DMS79 (cell line): Measurements from ENCODE around the gene DEFB131A.
"Not testable (repeated sequence)": the region's sequence is repeated elsewhere in the genome, so short reads cannot be mapped to it uniquely, and the experiment has no call there.

Experiments used
- DNase-seq: peaks from one replicate; lab custom pipeline; 2025; lab: John Stamatoyannopoulos, UW

DEFB131A gene, protein sequence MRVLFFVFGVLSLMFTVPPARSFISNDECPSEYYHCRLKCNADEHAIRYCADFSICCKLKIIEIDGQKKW

DNA sequence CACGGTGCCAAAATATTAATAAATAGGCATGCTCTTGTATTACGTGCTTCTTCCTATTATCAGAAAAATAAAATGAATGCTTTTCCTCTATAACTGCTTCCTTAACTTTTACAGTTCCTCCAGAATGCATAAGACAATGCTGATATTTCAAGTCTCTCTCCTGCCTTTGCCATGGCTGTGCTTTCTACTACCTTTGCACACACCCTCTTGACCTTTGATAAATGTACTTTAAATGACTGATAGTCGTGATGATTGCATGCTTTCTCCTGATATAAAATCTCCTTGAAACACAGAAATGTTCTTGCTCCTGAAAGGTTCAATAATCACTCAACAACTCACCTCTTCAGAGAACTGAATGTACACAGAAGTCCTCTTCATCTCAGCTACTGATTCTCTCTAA, at the start of gene DEFB131A:
Gene DEFB131A, plus strand, starts transcription at position 301 of the 400 bp plus-strand sequence. CDS start 120 bp downstream, outside the sequence.
- not testable (repeated sequence) for DNase-seq

DNA sequence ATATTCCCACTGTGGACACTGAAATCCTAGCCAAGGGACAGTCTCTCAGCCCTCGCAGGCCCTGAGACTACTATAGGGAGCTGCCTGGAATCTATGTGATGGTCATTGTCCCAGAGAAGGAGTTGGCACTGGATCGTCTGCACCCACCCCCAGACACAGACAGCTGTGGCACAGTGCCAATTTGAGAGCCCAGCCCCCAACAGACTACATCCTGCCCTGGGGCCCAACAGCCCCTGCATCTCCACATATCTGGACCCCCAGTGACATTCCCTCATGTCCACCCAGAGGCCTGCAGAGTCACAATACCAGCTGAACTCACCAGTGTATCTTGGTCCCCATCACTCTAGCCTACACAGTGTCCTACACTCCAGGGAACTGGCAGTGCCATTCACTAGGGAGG, 38.4 kb upstream of the DEFB131A start:
- not testable (repeated sequence) for DNase-seq

DNA sequence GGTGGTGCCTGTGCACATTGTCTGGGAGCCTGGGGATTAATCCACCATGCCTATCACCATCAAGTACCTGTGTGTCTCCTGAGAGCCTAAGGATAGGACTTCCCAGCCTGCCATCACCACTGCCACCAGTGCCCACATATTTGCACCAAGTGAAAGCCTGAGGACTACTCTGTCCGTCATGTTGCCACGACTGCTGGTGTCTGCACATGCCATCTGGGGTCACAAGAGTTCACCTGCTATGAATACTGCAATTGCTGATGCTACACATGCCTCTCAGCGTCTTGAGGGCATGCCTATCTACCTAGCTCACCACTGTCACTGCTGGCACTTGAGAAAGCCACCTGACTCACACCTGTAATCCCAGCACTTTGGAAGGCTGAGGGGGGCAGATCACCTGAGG, 37.7 kb upstream of the DEFB131A start:
- DNase-seq: not testable (repeated sequence)

DNA sequence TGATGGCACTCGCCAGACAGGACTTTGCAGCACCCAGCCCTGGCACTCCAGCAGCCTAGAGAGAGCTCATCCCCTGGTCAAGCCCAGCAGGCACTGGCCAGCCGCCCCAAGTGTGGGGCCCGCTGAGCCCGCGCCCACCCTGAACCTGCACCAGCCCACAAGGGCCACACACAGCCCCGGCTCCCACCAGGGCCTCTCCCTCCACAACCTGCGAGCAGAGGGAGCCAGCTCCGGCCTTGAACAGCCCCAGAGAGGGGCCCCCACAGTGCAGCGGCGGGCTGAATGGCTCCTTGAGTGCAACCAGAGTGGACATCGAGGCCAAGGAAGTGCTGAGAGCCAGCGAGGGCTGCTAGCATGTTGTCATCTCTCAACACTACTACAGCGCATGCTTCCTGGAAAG, 34.4 kb upstream of the DEFB131A start:
- DNase-seq: no peak

GRCh38 chr4:9421884-9422455, 22.2 kb upstream of the DEFB131A start:
- DNase-seq: not testable (repeated sequence)

GRCh38 chr4:9425916-9426315, 18.3 kb upstream of the DEFB131A start:
- not testable (repeated sequence) for DNase-seq

- not testable (repeated sequence) for DNase-seq
These were observed 14.2 kb upstream of the DEFB131A start for GRCh38 chr4:9430061-9430460.

GRCh38 chr4:9433320-9433719, 10.9 kb upstream of the DEFB131A start:
- not testable (repeated sequence) for DNase-seq

DNA sequence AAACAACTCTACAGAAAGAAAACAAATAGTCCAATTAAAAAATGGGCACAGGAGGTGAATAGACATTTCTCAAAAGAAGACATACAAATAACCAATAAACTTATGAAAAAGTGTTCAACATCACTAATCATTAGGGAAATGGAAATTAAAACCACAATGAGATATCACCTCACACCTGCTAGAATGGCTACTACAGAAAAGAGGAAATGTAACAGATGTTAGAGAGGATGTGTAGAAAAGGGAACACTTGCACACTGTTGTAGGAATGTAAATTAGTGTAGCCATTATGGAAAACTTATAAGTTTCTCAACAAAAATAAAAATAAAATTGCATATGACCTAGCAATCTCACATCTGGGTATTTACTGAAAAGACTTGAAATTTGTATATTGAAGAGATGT, 7.5 kb upstream of the DEFB131A start:
- not testable (repeated sequence) for DNase-seq

- DNase-seq: peak; percentile 10
These were observed 1.9 kb upstream of the DEFB131A start for GRCh38 chr4:9442355-9442754.

DNA sequence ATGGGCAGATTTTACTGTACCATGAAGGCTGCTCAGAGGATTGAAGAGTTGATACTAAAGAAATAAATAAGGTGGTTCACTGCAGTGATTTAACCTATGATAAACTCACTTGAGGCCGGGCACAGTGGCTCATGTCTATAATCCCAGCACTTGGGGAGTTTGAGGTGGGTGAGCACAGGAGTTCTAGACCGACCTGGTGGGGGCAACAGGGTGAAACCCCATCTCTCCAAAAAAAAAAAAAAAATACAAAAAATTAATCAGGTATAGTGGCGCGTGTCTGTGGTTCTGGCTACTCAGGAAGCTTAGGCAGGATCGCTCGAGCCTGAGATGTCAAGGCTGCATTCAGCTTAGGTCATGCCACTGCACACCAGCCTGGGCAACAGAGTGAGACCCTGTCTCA, 467 bp downstream of the DEFB131A start:
- not testable (repeated sequence) for DNase-seq

DNA sequence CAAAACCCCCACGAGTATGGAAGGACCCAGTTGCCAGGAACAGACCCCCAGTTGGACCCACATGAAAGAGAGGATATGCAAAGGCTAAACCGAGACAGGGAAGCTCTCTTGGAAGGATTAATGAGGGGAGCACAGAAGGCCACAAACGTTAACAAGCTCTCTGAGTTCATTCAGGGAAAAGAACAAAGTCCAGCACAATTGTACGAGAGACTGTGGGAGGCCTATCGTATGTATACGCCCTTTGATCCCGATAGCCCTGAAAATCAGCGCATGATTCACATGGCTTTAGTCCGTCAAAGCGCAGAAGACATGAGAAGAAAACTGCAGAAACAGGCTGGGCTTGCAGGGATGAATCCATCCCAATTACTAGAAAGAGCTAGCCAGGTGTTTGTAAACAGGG, 8.0 kb downstream of the DEFB131A start:
- not testable (repeated sequence) for DNase-seq

- not testable (repeated sequence) for DNase-seq
These were observed 10.1 kb downstream of the DEFB131A start for GRCh38 chr4:9454284-9454683.

- not testable (repeated sequence) for DNase-seq
These were observed 10.8 kb downstream of the DEFB131A start for GRCh38 chr4:9455046-9455445.

GRCh38 chr4:9479466-9479865, 35.3 kb downstream of the DEFB131A start:
- not testable (repeated sequence) for DNase-seq

DNA sequence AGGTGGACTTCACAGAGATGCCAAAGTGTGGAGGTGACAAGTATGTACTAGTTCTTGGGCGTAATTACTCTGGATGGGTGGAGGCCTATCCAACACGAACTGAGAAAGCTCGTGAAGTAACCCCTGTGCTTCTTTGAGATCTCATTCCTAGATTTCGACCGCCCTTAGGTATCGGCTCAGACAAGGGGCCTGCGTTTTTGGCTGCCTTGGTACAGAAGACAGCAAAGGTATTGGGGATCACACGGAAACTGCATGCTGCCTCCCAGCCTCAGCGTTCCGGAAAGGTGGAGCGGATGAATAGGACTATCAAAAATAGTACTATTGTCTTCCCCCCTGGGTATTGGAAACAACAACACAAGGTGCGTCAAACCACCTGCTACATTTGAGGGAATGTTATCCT, 35.9 kb downstream of the DEFB131A start:
- not testable (repeated sequence) for DNase-seq

GRCh38 chr4:9482871-9483270, 38.7 kb downstream of the DEFB131A start:
- DNase-seq: not testable (repeated sequence)

DNA sequence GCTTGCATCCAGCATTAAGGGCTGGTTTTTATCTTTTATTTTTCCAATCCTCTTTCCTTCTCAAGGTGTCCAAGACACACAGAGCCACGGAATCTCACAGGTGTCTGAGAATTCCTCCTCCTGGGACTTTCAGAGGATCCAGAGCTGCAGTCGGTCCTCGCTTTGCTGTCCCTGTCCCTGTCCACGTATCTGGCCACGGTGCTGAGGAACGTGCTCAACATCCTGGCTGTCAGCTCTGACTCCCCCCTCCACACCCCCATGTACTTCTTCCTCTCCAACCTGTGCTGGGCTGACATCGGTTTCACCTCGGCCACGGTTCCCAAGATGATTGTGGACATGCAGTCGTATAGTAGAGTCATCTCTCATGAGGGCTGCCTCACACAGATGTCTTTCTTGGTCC, 39.5 kb downstream of the DEFB131A start:
- DNase-seq: not testable (repeated sequence)

DNA sequence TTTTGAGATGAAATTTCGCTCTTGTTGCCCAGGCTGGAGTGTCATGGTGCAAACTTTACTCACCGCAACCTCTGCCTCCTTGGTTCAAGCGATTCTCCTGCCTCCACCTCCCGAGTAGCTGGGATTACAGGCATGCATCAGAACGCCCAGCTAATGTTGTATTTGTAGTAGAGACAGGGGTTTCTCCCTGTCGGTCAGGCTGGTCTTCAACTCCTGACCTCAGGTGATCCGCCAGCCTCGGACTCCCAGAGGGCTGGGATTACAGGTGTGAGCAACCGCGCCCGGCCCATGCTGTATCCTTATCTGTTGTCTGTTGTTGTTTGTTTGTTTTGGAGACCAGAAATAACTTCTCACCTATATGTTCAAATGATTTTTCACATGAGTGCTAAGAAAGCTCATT, 42.7 kb downstream of the DEFB131A start:
- not testable (repeated sequence) for DNase-seq

DNA sequence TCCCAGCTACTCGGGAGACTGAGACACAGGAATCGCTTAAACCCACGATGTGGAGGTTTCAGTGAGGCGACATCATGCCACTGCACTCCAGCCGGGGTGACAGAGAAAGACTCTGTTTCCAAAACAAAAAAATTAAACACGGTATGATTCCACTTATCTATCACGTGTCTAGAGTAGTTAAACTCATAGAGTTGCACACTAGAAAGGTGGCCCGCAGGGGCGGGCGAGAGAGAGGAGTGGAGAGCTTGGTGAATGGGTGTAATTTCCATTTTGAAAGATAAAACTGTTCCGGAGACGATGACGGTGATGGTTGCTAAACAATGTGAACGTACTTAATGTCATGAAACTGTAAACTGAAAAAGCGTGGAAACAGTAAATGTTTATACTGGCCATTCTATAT, 44.6 kb downstream of the DEFB131A start:
- not testable (repeated sequence) for DNase-seq

DNA sequence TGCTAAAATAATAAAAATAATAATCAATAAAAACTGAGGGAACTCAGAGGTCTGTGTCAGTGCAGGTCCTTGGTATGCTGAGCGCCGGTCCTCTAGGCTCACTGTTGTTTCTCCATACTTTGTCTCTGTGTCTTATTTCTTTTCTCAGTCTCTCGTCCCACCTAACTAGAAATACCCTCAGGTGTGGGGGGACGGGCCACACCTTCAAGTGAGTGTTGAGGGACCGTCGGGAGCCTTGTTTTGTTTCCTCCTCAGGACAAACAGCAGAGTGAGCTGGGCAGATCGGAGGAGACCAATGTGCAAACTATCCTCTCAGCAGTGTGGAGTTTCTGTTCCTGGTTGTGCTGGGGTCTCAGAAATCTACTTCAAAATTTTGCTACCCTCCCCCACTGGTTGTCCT, 46.3 kb downstream of the DEFB131A start:
- not testable (repeated sequence) for DNase-seq

- not testable (repeated sequence) for DNase-seq
These were observed 46.8 kb downstream of the DEFB131A start for GRCh38 chr4:9490986-9491385.

- DNase-seq: not testable (repeated sequence)
These were observed 49.4 kb downstream of the DEFB131A start for GRCh38 chr4:9493589-9493988.
